ENCODE measurements around the gene PTGES2.

- TF ChIP-seq CTCF (IDR thresholded peaks at IDR 0.05) (no peak), POLR2A (IDR thresholded peaks at IDR 0.05) (no peak)
Observed at GRCh38 chr9:128118472-128118857, 9.1 kb downstream of the PTGES2 start.
